Body of pancreas (tissue), 4 donors: ENCODE results near the gene TRAF5. TPM values are rescaled to one million over a fixed set of nuclear protein-coding genes. Genes with fewer than 3 reads are reported as not detected.
A peak's percentile ranks its signal among the peaks of the same experiment; 100 is the strongest.

Experiments
- ATAC-seq: fragments of 150-250 bp; one replicate; pipeline ENCODE4 v1.9.1; 2016
- DNase-seq, 4 donors: peaks; one replicate each; pipeline ENCODE4 v3.0.0-alpha.2; 2019
- H3K27ac ChIP-seq, 4 donors: fragments of 200-600 bp; sonication (generic); 1 replicate in 3 of 4; 2 replicates in 1 of 4; pipeline versions ENCODE4 v1.5.1 to v1.6.1; 2016 to 2019; ENCODE audit warnings: mild to moderate bottlenecking in 1 of 4, mixed read lengths in 1 of 4, moderate library complexity in 1 of 4
- H3K27me3 ChIP-seq, 2 donors: fragments of 200-600 bp; sonication (generic); one replicate each; pipeline ENCODE4 v1.6.0; 2016; ENCODE audit warnings: mild to moderate bottlenecking in 1 of 2
- H3K36me3 ChIP-seq, 2 donors: fragments of 200-600 bp; sonication (generic); replicated peaks in 1 of 2; 2 replicates each; pipeline ENCODE4 v1.5.1; 2016; ENCODE audit warnings: low read depth in 2 of 2; ENCODE audit not compliant: insufficient read depth in 1 of 2
- H3K4me1 ChIP-seq: fragments of 200-600 bp; sonication (generic); one replicate; pipeline ENCODE4 v1.6.0; 2016
- H3K4me3 ChIP-seq, 2 donors: fragments of 200-600 bp; sonication (generic); 1 replicate in 1 of 2; 2 replicates in 1 of 2; pipeline ENCODE4 v1.5.1; 2016 to 2019
- H3K9me3 ChIP-seq, 3 donors: fragments of 200-600 bp; sonication (generic); 1 replicate in 2 of 3; 2 replicates in 1 of 3; pipeline ENCODE4 v1.5.1; 2016
- POLR2A ChIP-seq, 3 donors: fragments of 450-650 bp; IDR thresholded peaks; one replicate each; pipeline ENCODE4 v1.6.1; 2016; ENCODE audit warnings: antibody characterized with exemption in 3 of 3, mild to moderate bottlenecking in 2 of 3
- WGBS, 2 donors: methylation state at CpG; one replicate each; pipeline ENCODE4 v1.1.5; 2017; 5-methylcytosine and 5-hydroxymethylcytosine counted together
- intact Hi-C: fragments of 100-400 bp; cut with DNase I; formaldehyde crosslinking; loops from one replicate; pipeline ENCODE4 v1.15.1; 2023
- total RNA-seq, 2 donors: library from RNA; depleted of rRNA; stranded (reverse); fragments of >200 nt; gene quantifications; one replicate each; pipeline ENCODE4 v1.1.0, GENCODE V29; 2016
- TF ChIP-seq, protein P1 (sequence below), 7 experiments: fragments of 450-650 bp in 4 of 7; fragments of 200-600 bp in 3 of 7; sonication (generic) in 3 of 7; IDR thresholded peaks; one replicate each; pipeline ENCODE4 v1.5.1; 2016 to 2019; ENCODE audit warnings: antibody characterized with exemption in 7 of 7

The TRAF5 gene
- total RNA-seq, 2 donors from 2014 or later, result 35.6 to 37.6 TPM

DNA sequence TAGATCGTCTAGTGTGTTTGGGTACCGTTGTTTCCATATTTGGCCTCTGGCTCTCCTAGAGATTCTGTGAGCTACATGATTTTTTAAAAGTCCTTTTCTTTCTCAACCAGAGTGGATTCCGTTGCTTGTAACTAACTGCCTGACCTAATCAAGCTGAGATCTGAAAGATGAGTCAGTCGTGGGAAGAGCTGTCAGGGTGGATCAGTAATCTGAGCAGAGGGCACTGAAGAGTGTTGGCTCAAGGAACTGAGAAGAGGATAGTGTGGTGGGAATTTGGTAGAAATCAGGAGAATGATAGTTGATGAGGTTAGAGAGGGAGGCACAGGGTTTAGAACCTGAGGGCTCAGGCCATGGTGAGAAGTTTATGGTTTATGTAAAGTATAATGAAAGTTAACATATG is 52.2 kb downstream of the TRAF5 start:
- H3K4me3 ChIP-seq, result no peak overlapping the region
- ATAC-seq, result no peak
- intact Hi-C loops, result no loop called here
- H3K36me3 ChIP-seq, result peaks cover 0 to 1% of the 10 kb centered on the region in 2 donors
- H3K4me1 ChIP-seq, result peaks cover 10% of the 10 kb centered on the region
- 84 to 91% methylated on average over 4 of the region's 4 CpGs for WGBS, 2 donors
- H3K27me3 ChIP-seq, result no peaks in the 10 kb centered on the region
- no peaks in the 10 kb centered on the region for H3K9me3 ChIP-seq
- TF ChIP-seq POLR2A (IDR thresholded peaks at IDR 0.05), result no peak
- TF ChIP-seq, protein P1, sequence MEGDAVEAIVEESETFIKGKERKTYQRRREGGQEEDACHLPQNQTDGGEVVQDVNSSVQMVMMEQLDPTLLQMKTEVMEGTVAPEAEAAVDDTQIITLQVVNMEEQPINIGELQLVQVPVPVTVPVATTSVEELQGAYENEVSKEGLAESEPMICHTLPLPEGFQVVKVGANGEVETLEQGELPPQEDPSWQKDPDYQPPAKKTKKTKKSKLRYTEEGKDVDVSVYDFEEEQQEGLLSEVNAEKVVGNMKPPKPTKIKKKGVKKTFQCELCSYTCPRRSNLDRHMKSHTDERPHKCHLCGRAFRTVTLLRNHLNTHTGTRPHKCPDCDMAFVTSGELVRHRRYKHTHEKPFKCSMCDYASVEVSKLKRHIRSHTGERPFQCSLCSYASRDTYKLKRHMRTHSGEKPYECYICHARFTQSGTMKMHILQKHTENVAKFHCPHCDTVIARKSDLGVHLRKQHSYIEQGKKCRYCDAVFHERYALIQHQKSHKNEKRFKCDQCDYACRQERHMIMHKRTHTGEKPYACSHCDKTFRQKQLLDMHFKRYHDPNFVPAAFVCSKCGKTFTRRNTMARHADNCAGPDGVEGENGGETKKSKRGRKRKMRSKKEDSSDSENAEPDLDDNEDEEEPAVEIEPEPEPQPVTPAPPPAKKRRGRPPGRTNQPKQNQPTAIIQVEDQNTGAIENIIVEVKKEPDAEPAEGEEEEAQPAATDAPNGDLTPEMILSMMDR (IDR thresholded peaks at IDR 0.05), result no peak
- DNase-seq, result no peak
- no peak overlapping the region for H3K27ac ChIP-seq

- ATAC-seq (no peak), DNase-seq (no peak)
- no peaks in the 10 kb centered on the region for H3K27me3 ChIP-seq
- H3K4me1 ChIP-seq, result peaks cover 10% of the 10 kb centered on the region
- H3K4me3 ChIP-seq, result no peak overlapping the region
- H3K9me3 ChIP-seq, result no peaks in the 10 kb centered on the region
- intact Hi-C loops, result no loop called here
- no peak overlapping the region for H3K27ac ChIP-seq
- TF ChIP-seq, protein P1 (IDR thresholded peaks at IDR 0.05), result no peak
- no peak for TF ChIP-seq POLR2A (IDR thresholded peaks at IDR 0.05)
- H3K36me3 ChIP-seq, result peaks cover 0 to 1% of the 10 kb centered on the region in 2 donors
Observed at GRCh38 chr1:211379446-211379845, 52.8 kb downstream of the TRAF5 start.

DNA sequence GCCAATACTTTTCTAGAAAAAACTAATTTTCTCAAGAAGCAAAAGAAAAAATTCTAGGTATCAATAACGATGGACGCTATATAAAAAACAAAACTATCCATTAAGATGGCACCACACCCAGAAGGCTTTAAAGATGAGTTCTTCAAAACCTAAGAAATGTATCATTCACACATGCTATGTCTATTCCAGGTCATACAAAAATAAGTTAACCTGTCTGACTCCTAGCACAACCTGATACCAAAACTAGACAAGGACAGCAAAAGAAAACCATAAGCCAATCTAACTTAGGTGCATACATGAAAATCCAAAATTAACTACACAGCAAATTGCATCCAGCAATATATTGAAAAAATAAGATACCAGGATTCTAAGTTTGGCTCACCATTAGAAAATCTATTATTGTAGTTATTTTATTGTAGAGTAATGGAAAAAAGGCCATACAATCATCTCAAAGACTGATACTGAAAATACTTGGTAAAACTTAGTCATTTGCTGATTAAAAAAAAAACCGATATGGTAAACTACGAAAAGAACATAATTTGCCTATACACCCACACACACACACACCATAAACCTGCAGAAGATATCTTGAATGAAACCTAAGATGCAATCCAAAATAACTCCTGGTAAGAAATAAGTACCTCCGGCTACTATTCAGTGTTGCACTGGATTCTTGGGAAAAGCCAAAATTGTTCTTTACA is 55.0 kb downstream of the TRAF5 start:
- H3K36me3 ChIP-seq, result peaks cover 0 to 1% of the 10 kb centered on the region in 2 donors
- no peaks in the 10 kb centered on the region for H3K9me3 ChIP-seq
- intact Hi-C loops, result no loop called here
- H3K4me1 ChIP-seq, result peaks cover 10% of the 10 kb centered on the region
- WGBS, 2 donors, result 60 to 70% methylated on average over 5 of the region's 5 CpGs
- DNase-seq, result no peak
- no peak for ATAC-seq
- H3K4me3 ChIP-seq, result no peak overlapping the region
- TF ChIP-seq, protein P1 (IDR thresholded peaks at IDR 0.05), result no peak
- TF ChIP-seq POLR2A (IDR thresholded peaks at IDR 0.05), result no peak
- peak overlapping the region; percentile 92 to 97 (median 94) for H3K27ac ChIP-seq
- H3K27me3 ChIP-seq, result no peaks in the 10 kb centered on the region

DNA sequence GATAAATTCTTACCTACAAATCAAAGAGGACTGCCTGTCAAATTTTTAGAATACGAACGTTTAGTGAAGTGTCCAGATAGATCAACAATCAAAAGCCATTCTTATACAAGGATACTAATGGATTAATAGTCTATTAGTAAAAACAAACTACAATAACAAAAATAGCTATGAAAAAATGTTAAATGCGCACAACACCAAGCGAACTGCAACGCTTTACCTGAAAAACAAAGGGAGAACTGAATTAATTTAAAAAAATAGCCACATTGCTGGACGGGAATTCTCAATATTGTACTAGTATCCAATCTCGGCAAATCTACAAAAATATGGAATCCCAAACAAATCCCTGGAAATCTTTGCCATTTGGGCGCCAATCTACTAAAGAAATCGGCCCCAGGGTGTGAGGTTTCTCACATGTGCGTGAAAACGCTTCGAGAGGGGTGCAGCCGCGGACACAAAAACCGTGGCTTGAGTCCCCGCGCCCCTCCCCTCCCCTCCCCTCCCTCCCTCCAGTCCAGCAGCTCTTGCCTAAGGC is 55.6 kb downstream of the TRAF5 start:
- ATAC-seq (no peak), DNase-seq (no peak)
- Histone ChIP-seq H3K27me3 (no peaks in the 10 kb centered on the region), H3K27ac (peak overlapping the region; percentile 92 to 97 (median 94)), H3K4me1 (peaks cover 10% of the 10 kb centered on the region), H3K4me3 (peak overlapping the region; percentile 7 to 30), H3K36me3 (peaks cover 0 to 1% of the 10 kb centered on the region in 2 donors), H3K9me3 (no peaks in the 10 kb centered on the region)
- 4 to 7% methylated on average over 17 of the region's 17 CpGs for WGBS, 2 donors
- intact Hi-C loops, result no loop called here
- TF ChIP-seq, protein P1 (IDR thresholded peaks at IDR 0.05), result no peak
- TF ChIP-seq POLR2A (IDR thresholded peaks at IDR 0.05), result no peak
